GM18520 (cell line): Measurements from ENCODE around the gene MTFR1L.

Experiments used
- ATAC-seq: cut with Tn5 transposase; IDR thresholded peaks from one replicate; pipeline ENCODE4 v1.9.1; 2021; ENCODE audit not compliant: unreplicated experiment

The MTFR1L gene

DNA sequence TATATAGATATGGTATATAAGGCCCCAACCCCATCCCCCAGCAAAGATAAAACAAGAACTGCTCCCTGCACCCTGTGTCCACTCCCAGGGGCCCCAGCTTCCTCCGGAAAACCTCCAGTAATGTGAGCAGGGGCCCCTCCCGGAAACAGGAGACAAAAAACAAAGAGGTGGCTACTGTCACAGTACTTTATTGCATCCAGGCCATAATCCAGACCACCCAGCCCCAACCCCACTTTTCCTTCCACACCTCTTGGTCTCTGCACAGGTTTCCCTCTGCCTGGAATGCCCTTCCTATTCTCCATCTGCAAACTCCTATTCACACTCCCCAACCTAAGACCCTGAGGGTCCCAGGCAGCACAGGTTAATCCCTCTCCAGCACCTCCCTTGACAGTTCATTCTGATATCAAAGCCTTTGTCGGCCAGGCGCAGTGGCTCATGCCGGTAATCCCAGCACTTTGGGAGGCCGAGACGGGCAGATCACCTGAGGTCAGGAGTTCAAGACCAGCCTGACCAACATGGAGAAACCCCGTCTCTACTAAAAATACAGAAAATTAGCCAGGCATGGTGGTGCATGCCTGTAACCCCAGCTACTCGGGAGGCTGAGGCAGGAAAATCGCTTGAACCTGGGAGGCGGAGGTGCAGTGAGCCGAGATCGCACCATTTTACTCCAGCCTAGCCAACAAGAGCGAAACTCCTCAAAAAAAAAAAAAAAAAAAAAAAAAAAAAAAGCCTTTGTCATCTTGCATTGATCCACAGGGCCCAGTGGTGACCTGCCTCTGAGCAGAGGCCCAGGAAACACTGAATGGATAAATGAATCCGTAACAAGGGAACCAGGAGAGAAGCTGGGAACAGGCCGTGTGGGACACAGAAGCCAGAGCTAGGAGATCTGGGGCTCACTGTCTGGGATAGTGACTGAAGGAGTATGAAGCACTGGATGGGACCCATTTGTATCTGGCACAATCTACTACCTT, 41.8 kb downstream of the MTFR1L start:
- ATAC-seq, result no peak

DNA sequence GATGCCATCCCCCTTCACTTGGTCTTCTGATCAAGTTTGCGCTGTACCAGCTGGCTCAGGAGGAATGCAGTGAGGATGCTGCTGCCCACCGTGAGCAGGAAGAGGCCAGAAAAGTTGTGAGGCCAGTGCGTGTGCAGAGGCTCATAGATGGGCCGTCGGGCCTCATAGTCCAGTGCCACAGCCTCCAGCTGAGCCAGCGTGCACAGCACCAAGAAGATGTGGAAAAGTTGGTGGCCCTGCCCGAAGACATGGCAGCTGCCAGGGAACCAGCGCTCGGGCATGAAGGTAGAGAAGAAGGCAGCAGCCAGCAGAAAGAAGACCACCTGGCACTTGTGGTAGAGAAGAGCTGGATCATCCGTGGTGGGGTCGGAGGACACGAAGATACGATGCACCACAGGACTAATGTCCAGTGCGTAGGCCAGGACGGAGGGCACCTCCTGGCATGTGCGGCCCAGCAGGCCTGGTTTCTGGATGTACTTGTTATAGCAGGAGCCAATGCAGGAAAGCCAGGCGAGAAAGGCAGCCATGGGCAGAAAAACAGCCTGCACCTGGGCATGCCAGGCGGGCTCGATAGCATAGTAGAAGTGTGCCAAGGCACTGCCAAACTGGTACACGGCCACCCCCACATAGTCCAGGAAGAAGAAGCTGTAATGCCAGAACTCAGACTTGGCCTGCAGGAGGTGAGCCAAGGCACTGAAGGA, 43.2 kb downstream of the MTFR1L start:
- ATAC-seq, result no peak

DNA sequence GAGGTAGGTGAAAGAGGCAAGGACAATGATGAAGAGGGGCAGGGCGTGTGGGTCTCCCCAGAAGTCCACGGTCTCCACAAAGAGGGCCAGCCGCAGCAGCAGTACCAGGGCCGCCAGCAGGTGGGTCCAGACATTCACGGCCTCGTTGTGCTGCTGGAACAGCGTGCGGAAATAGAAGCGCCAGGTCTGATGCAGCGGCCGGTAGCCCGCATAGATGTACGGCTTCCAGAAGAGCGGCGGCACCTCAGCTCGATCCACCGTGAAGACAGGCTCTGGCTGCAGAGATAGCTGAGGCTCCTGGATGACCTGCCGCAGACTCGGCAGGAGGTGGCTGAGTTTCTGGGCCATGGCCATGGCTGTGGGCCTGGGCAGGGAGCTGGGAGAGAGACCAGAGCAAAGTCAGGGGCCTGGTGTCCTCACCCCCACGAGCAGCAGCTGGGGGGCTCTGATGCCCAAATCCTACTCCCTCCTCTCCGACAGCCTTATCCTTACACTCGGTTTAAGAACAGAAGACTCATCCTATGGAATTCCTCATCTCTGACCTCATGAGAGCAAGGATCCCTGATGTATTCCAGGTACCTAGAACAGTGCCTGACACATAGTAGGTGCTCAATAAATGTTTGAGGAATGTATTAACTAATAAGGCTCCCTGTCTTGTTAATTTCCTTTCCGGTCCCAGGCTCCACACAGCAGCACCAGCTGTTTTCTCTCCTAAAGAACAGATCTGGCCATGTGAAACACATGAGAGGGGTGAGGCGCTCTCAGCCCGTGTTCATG, 43.9 kb downstream of the MTFR1L start:
- no peak for ATAC-seq

DNA sequence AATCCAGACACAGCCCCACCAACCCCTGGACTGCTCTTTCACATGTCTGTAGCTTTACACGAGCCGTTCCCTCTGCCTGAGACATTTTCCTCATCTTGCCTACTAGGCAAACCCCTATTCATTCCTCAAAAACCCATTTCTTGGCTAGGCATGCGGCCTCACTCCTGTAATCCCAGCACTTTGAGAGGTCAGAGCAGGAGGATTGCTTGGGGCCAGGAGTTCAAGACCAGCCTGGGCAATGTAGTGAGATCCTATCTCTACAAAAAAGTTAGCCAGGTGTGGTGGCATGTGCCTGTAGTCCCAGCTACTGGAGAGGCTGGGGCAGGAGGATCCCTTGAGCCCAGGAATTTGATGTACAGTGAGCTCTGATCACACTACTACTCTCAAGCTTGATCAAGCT, 44.7 kb downstream of the MTFR1L start:
- ATAC-seq, result no peak

DNA sequence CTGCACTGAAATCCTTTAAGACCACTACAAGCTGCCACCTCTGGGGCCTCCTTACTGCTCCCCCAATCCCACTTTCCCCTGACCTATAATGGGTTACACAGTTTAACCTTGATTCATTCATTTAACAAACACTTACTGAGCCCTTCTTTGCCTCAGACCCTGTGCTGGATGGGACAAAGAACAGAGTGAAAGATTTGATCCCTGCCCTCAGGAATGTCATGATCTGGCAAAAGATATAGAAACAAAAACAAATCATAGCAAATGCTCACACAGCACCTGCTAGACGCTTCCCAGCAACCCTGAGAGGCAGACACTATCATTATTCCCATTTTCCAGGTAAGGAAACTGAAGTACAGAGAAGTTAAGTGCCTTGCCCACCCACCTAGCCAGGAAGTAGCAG, 46.5 kb downstream of the MTFR1L start:
- no peak for ATAC-seq

DNA sequence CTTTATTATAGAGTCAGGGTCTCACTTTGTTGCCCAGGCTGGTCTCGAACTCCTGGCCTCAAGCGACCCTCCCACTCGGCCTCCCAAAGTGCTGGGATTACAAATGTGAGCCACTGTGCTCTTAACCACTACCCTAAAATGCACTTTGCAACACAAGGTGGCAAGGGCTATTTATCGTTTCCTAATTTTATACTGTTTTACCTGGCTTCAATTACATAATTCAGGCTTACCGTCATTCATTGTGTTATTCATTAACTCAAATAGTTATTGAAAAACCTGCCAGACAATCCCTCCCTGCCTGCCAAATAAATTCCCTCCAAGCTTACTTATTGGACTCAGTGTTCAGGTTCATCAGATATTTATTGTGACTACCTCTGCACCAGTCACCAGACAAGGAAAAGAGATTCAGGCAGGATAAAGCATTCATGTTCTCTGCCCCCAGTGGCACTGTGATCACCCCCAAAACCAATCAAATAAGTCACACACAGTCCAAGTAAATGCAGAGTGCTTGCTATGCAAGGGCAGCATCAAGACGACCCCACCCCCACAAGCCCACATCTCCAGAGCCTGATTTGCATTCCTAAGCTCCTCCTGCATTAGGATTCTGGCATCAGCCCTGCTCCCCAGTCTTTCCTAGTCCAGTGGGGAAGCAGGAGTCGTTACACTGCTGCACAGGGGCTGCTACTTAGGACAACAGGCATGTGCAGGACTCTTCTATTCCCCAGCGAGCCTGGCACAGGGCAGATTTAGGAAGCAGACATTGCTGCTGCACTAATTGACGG, 47.6 kb downstream of the MTFR1L start:
- no peak for ATAC-seq

DNA sequence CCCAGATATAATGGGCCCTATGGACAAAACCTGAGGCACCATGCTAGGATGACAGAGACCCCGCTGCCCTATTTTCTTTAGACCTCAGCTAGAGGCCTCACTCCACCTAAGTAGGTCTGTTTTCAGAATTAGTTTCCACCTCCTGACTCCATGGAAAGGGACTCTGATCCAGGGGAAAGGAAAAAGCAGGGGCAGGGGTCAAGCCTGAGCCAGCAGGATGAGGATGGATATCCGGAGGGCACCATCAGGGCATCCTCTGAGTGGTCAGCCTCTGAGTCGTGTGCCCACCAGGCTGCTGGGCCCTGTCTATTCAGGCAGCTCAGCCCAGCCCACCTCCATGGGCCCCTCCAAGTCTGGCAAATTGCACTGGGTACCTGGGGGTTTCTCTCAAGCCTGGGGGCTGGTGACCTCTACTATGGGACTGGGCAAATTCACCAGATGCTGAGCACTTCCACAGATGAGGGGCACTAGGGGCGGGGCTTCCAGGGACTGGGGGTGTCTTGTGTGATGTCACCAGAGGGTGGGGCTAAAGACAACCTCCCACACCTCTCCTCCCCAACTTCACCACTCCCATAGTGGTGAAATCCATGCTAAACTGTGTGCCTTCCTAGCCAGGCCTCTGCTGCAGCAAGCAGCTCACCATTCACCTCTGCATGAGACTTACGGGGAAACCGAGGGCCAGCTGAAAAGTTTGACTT, 50.3 kb downstream of the MTFR1L start:
- no peak for ATAC-seq

DNA sequence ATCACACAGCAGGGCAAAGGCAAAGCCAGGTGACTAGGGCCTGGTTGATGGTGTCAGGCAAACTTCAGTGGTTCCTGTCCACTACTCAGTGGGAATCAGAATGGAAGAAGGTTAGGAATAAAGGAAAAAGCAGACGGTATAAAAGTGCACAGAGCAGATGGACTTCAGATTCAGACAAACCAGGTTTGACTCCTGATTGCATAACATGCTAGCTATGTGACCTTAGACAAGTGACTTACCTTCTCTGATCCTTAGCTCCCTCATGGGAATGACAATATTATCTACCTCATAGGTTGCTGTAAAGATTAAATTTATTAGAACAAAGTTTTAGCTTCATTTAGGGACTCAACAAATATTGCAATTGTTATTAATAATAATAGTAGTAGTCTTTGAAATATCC, 50.9 kb downstream of the MTFR1L start:
- no peak for ATAC-seq

DNA sequence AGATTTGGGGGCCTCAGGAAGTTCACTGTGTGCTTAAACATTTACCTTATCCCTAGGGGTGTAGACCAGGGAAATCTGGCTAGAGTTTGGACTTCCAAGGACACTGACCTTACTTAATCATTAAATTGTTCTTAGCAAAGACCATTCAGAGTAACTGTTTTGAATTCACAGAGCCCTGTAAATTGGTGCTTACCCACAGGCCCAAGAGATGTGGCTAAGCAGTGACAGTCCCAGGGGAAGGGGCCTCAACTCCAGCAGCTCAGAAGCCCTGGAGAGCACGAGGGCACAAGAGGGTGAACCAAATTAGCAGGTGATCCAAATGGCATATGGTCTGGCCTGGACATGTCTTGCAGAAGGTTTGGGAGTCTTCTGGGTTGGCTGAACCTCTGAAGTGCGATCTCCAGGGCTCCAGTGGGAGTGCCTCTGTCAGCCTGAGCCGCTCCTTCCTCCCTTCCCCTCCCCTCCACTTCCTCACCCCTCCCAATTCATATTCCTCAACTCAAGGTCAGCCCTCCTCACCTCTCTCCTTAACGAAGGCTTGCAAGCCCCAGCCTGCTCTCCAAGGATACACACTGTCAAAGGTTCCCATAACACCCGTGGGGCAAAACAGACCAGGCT, 51.4 kb downstream of the MTFR1L start:
- ATAC-seq, result no peak

DNA sequence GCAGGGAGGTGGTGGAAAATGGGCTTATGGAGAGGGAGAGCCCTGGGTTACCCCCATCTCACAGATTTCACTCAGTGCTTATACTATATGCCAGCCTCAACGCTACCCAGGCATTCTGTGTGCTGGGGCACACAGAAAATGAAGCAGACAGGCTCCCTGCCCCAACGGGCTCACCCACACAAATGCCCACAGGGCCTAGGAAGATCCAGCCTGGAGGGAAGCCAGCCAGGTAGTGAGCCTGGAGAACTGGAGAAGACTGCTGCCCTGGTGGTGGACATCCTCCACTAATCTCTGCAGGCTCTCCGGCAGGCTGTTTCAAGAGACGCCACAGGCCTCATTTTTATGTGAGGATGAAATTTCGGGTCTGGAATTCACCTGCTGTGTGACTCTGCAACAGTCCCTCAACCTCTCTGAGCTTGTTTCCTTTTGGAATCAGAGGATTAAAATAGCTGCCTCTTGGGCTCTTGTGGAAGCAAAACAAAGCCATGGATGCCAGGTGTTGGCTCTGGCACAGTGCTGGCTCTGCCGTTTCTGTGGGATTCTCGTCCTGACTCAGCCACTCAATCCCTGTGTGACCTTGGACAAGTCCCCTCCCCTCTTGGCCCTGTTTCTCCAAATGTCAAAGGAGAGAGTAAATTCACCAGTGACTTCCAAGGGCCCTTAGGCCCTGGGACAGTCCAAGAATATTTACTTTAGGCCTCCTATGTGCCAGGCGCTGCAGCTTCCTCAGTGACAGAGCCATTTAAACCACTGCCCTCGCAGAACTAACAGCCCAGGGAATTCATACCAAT, 52.1 kb downstream of the MTFR1L start:
- no peak for ATAC-seq

DNA sequence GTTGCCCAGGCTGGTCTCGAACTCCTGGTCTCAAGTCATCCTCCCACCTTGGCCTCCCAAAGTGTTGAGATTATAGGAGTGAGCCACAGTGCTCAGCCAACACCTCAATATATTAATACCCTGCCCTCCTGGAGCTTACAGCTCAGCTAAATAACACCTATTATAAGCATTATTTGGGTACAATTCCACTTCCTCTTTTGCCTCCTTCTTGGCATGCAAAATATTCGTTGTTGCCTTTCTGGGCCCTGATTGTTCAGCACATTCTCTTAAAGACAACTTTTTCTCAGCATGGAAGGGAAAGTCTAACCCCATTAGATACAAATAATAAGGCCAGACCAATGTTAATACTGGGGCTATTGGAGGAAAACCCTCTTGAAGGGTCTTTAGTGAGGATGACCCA, 53.0 kb downstream of the MTFR1L start:
- no peak for ATAC-seq

DNA sequence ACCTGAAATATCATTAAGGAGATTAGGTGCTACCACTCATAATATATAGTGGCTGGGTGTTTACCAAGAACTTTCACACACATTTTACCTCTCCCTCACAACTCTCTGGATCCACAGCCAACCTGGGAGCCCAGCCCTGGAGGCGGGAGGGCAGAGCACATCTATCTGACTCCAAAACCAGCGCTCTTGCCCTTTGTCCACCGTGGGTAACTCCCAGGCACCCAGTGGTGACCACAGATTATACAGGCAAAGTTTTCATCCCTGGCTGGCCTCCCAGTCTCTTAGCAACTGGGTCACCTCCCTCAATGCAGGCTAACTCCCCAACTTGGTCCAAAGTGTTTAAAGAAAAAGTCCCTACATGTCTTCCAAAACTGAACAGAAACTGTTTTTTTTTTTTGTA, 53.4 kb downstream of the MTFR1L start:
- ATAC-seq, result no peak

DNA sequence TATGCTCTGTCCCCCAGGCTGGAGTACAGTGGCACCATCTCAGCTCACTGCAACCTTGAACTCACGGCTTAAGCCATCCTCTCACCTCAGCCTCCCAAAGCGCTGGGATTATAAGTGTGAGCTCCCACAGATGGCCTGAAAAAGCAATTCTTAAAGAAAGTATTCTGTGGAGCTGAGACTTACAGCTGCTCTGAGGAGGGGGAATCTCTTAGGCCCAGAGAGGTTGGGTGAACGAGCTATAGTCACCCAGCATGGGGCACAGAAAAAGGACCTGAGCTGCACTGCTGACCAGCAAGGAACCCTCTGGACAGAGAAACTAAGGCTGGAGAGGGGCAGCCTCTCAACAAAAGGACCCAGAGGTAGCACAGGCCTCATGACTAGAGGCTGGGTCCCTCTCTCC, 54.5 kb downstream of the MTFR1L start:
- ATAC-seq, result no peak

DNA sequence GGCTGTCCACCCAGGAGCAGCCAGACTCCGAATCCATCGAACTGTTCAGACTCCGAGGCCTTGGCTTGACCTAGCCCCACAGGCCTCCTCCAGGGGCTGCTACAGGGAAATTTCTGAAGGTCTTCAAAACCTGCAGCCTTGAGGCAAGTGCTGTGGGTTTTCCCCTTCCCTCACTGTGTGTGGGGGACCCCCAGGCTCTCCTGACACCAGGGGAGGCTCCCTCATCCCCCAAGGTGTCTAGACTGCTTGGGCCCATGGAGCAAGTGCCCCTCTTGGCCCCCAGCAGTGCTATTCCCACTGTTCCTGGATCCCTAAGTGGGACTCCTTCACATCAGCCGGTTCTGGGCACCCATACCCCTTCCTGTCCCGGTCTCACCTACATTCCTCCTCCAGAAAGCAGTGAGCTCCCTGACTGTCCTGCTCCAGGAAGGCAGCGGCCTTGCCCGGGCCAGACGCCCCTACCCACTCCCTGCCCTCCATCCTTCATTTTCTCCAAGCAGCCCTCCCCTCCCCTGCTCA, 54.9 kb downstream of the MTFR1L start:
- no peak for ATAC-seq

DNA sequence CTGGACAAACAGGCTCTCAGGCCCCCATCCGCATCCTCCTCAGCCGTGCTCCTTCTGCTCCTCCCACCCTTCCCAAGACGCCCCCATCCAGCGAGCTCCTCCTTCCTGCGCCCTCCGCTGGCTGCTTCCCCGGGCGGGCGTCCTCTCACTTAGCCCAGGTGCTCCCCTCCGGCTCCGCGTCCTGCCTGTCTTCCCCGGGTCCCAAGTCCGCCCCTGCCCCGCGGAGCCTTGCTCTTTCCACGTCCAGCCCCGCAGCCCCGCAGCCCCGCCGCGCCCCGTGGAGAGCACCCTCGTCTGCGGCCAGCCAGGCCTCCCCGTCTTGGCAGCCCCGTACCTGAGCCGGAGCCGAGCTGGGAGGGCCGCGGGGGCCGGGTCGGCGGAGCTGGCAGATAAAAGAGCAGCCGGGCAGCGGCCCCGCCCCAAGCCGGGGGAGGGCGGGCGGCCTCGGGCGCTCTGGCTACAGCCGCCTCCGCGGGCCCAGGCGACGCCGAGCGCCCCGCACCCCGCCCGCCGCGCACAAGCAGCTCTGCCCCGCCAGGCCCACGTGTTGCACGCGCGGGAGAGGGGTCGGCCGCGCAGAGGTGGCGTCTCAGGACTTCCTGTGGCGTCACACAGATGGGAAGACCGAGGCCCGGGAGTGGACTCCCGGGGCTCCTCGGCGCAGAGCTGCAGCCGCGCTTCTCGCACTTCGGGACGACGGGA, 55.6 kb downstream of the MTFR1L start, which contains the start of gene PAQR7:
Gene PAQR7 (minus strand): TSS at position 555 of the 702 bp plus-strand sequence. CDS start 11,869 bp downstream, outside the sequence.
- ATAC-seq, result no peak

DNA sequence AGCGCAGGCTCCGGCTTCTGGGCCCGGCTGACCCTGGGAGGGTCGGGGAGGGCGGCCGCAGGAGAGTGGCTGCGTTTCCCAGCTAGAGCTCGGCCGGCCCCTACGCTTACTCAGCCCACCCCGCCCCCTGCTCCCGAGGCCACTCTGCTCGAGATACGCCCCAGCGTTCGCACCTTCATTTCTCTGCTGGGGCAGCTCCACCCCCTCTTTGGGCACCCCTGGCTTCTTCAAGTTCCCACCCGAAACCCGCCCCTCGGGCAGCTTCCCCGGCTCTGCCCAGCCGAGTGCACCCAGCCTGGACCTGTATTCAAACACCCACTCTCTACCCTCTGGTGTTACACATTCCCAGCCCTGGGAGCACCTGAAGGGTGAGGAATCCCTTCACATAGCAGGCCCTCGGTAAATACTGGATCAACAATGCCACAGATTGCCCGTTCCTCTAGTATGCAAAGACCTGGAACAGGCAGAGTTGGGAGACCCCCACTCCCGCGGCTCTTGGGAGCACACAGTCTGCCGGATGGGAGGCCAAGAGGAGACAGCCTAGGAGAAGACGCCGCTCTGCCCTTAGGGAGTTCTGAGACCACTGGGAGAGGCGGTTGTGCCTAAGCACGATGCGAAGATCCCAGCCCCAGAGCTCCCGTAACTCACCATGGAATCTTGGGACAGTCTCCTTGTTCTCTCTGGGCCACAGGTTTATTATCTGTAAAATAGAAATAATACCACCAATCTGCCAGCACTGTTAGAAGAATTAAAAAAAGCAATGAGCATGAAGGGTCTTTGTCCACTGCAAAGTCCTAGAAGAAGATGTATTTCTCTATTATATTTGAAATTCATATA, 56.3 kb downstream of the MTFR1L start:
- no peak for ATAC-seq

DNA sequence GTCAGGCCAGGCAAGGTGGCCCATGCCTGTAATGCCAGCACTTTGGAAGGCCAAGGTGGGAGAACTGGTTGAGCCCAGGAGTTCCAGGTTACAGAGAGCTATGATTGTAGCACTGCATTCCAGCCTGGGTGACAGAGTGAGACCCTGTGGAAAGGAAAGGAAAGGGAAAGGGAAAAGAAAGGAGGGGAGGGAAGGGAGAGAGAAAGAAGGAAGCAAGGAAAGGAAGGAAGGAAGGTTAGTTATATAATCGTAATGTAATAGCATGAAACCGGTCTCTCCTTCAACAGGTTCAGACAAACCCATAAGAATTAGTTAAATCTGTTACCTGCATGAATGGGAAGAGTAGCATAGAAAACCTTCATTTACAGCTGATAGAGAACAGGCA, 56.9 kb downstream of the MTFR1L start:
- no peak for ATAC-seq
